ENCODE data around the gene THOC6. TPM values are rescaled to one million over a fixed set of nuclear protein-coding genes. Genes with fewer than 3 reads are reported as not detected.

Gene THOC6
- total and polyA plus RNA-seq, 9 of the 15 experiments (the other 6 are each of a cell fraction or from before 2014, with no cell fraction given): 2.5 to 65.4 (median 42.3) TPM

- no peak for TF ChIP-seq DLX4 (CRISPR knock-in tag; IDR thresholded peaks at IDR 0.05)
- TF ChIP-seq PRMT5 (CRISPR knock-in tag; IDR thresholded peaks at IDR 0.05): no peak
- TF ChIP-seq LCOR (CRISPR knock-in tag; IDR thresholded peaks at IDR 0.05): no peak
- peak; percentile 63 to 65; a peak in 2 of 4 replicates for TF ChIP-seq SIN3A (IDR thresholded peaks at IDR 0.05; ENCODE audit: borderline replicate concordance in 2 of 2, control insufficient read depth in 1 of 2, low read depth in 2 of 2, low read length in 2 of 2)
- no peak for TF ChIP-seq FOXO4 (CRISPR knock-in tag; IDR thresholded peaks at IDR 0.05)
- TF ChIP-seq PHF21A (IDR thresholded peaks at IDR 0.05; ENCODE audit: borderline replicate concordance, low read depth): no peak
- TF ChIP-seq KDM5B (IDR thresholded peaks at IDR 0.05; ENCODE audit: insufficient replicate concordance, low read depth, low read length): peak; percentile 51
- peak; percentile 25; the same call in 1 of the 2 replicates for TF ChIP-seq ZNF592 (IDR thresholded peaks at IDR 0.05)
- TF ChIP-seq ZNF347 (CRISPR knock-in tag; IDR thresholded peaks at IDR 0.05; ENCODE audit: low read depth): no peak
- no peak for TF ChIP-seq SNIP1 (IDR thresholded peaks at IDR 0.05; ENCODE audit: low read depth)
- TF ChIP-seq RAD51 (IDR thresholded peaks at IDR 0.05; ENCODE audit: borderline replicate concordance, low read depth): no peak
- peak; percentile 32; the same call in 1 of the 2 replicates for TF ChIP-seq ZNF263 (CRISPR knock-in tag; IDR thresholded peaks at IDR 0.05; ENCODE audit: borderline replicate concordance)
- TF ChIP-seq NFATC3 (IDR thresholded peaks at IDR 0.05): no peak
- TF ChIP-seq BDP1 (IDR thresholded peaks at IDR 0.05; ENCODE audit: insufficient read depth, insufficient read length): no peak
- TF ChIP-seq TEAD2 (tag; IDR thresholded peaks at IDR 0.05): no peak
- TF ChIP-seq CBX2 (IDR thresholded peaks at IDR 0.05; ENCODE audit: insufficient read depth, low read length, poor library complexity, severe bottlenecking): no peak
- TF ChIP-seq RHOXF2B (CRISPR knock-in tag; conservative IDR thresholded peaks at IDR 0.05): no peak
- no peak for TF ChIP-seq GATA2 (CRISPR knock-in tag; IDR thresholded peaks at IDR 0.05)
- no peak for TF ChIP-seq HMGN3 (IDR thresholded peaks at IDR 0.05; ENCODE audit: borderline replicate concordance, extremely low read depth, insufficient read length, low read depth, low read length)
- TF ChIP-seq MTA1 (IDR thresholded peaks at IDR 0.05; ENCODE audit: borderline replicate concordance): no peak
- no peak for TF ChIP-seq TAF9B (IDR thresholded peaks at IDR 0.05; ENCODE audit: partially characterized antibody)
- TF ChIP-seq ZNF280A (IDR thresholded peaks at IDR 0.05; ENCODE audit: low read depth, partially characterized antibody): no peak
Observed at GRCh38 chr16:3020247-3020603, 3.6 kb upstream of the THOC6 start, which contains the start of gene TNFRSF12A (continued).

All from K562 (cell line).